ENCODE measurements around the gene WNT7A.

DNA sequence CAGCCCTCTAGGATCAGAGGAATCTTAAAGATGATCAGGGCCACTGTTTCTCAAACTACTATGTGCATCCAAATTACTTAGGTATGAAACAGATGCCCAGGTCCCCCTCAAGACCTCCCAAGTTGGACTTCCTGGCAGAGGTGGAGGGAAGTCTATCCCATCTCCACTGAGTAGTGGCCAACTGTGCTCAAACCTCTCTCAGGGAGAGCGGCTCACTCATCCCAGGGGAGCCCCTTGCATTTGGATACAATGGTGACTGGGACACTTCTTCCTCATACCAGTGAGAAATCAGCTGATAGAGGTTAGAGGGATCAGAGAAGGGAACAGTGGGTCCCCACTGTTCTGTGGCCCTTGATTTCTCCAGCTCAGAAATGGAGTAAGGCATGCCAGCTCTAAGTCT lies 8.7 kb upstream of the WNT7A start:
- TF ChIP-seq YY1 (IDR thresholded peaks at IDR 0.05; ENCODE audit: insufficient read depth, insufficient read length) (no peak), SUZ12 (IDR thresholded peaks at IDR 0.05; ENCODE audit: extremely low read depth, insufficient read depth, insufficient read length) (no peak), ZNF274 (IDR thresholded peaks at IDR 0.05; ENCODE audit: low read depth, low read length) (no peak)

All from NT2/D1 (cell line).